B cell (primary cell): ENCODE results near the gene LDLRAD2. TPM values are rescaled to one million over a fixed set of nuclear protein-coding genes. Genes with fewer than 3 reads are reported as not detected.

Experiments
- ATAC-seq: fragments of 200-7000 bp; cut with Tn5 transposase; one replicate; pipeline ENCODE4 v1.10.0; 2021; ENCODE audit warnings: low read depth, mild to moderate bottlenecking, moderate number of reproducible peaks, moderate library complexity
- CTCF ChIA-PET: fragments of 350-600 bp; sonication (Branson Sonifier 250); formaldehyde crosslinking; loops from one replicate; lab custom pipeline; 2021; ENCODE audit warnings: antibody characterized with exemption, inconsistent platforms; lab: Charles Lee
- POLR2A ChIA-PET: fragments of 350-600 bp; sonication (Branson Sonifier 250); formaldehyde crosslinking; loops from one replicate; lab custom pipeline; 2021; ENCODE audit warnings: antibody characterized with exemption; lab: Charles Lee
- DNase-seq: peaks from one replicate; pipeline ENCODE4 v3.0.0; 2013
- H2AFZ ChIP-seq: 2 replicates; pipeline ENCODE4 v1.6.1; 2012; ENCODE audit warnings: mild to moderate bottlenecking, low read depth, low read length; ENCODE audit not compliant: insufficient read depth, poor library complexity, severe bottlenecking
- H3K27ac ChIP-seq, 2 donors: 1 replicate in 1 of 2; 2 replicates in 1 of 2; pipeline ENCODE4 v1.5.1; 2012 to 2013; ENCODE audit warnings: low read length in 2 of 2, mild to moderate bottlenecking in 2 of 2, moderate library complexity in 1 of 2
- H3K27me3 ChIP-seq, 4 experiments: fragments of 200-600 bp in 1 of 4; sonication (generic) in 1 of 4; replicated peaks in 1 of 4; 1 replicate in 2 of 4; 2 replicates in 2 of 4; pipeline versions ENCODE4 v1.6.1 to v1.7.0; 2013 to 2016; ENCODE audit warnings: low read length in 3 of 4, mild to moderate bottlenecking in 2 of 4, mixed read lengths in 1 of 4, moderate library complexity in 1 of 4; ENCODE audit not compliant: insufficient read depth in 4 of 4, control insufficient read depth in 3 of 4; ENCODE audit errors: control extremely low read depth in 1 of 4
- H3K36me3 ChIP-seq, 2 experiments: replicated peaks in 1 of 2; 1 replicate in 1 of 2; 2 replicates in 1 of 2; pipeline versions ENCODE4 v1.6.1 to v1.7.1; 2013; ENCODE audit warnings: low read length in 1 of 2; ENCODE audit not compliant: insufficient read depth in 2 of 2, control insufficient read depth in 1 of 2; ENCODE audit errors: control extremely low read depth in 1 of 2, extremely low read depth in 1 of 2
- H3K4me1 ChIP-seq, 2 donors: fragments of 200-600 bp in 1 of 2; sonication (generic) in 1 of 2; 1 replicate in 1 of 2; 2 replicates in 1 of 2; pipeline versions ENCODE4 v1.5.1 to v1.6.1; 2013 to 2017; ENCODE audit warnings: low read length in 2 of 2; ENCODE audit not compliant: control insufficient read depth in 2 of 2, insufficient read depth in 2 of 2
- H3K4me2 ChIP-seq: replicated peaks from 2 replicates; pipeline ENCODE3; 2012; ENCODE audit warnings: mild to moderate bottlenecking, low read depth, low read length; ENCODE audit not compliant: poor library complexity, severe bottlenecking
- H3K4me3 ChIP-seq, 5 experiments: fragments of 200-600 bp in 1 of 5; sonication (generic) in 1 of 5; 1 replicate in 3 of 5; 2 replicates in 2 of 5; pipeline versions ENCODE4 v1.5.1 to v1.7.0; 2011 to 2016; ENCODE audit warnings: low read length in 4 of 5, mild to moderate bottlenecking in 4 of 5, low read depth in 2 of 5, control low read depth in 1 of 5, moderate library complexity in 1 of 5; ENCODE audit not compliant: insufficient read depth in 1 of 5; ENCODE audit errors: control extremely low read depth in 1 of 5, extremely low read depth in 1 of 5
- H3K79me2 ChIP-seq: fragments of 200-600 bp; sonication (generic); one replicate; pipeline ENCODE4 v1.6.0; 2016; ENCODE audit warnings: low read length; ENCODE audit not compliant: control insufficient read depth, insufficient read depth
- H3K9ac ChIP-seq: fragments of 200-600 bp; sonication (generic); 2 replicates; pipeline ENCODE4 v1.6.1; 2017; ENCODE audit warnings: mild to moderate bottlenecking, low read length, moderate library complexity
- H3K9me3 ChIP-seq, 3 donors: one replicate each; pipeline versions ENCODE4 v1.6.1 to v1.7.1; 2013; ENCODE audit warnings: low read length in 2 of 3; ENCODE audit not compliant: control insufficient read depth in 2 of 3, insufficient read depth in 1 of 3; ENCODE audit errors: control extremely low read depth in 1 of 3
- H4K20me1 ChIP-seq: 2 replicates; pipeline ENCODE4 v1.6.0; 2012; ENCODE audit warnings: mild to moderate bottlenecking, low read length; ENCODE audit not compliant: insufficient read depth, control insufficient read depth, poor library complexity, severe bottlenecking
- H3K27ac Mint-ChIP-seq: one replicate; pipeline ENCODE4 v1.8.0; 2021; ENCODE audit warnings: mixed read lengths
- H3K27me3 Mint-ChIP-seq: one replicate; pipeline ENCODE4 v1.8.0; 2021; ENCODE audit warnings: mixed read lengths
- H3K4me1 Mint-ChIP-seq: one replicate; pipeline ENCODE4 v1.8.0; 2021; ENCODE audit warnings: mixed read lengths
- H3K4me3 Mint-ChIP-seq: one replicate; pipeline ENCODE4 v1.8.0; 2021; ENCODE audit warnings: mixed read lengths
- H3K9me3 Mint-ChIP-seq: one replicate; pipeline ENCODE4 v1.8.0; 2022; ENCODE audit warnings: mixed read lengths; ENCODE audit not compliant: insufficient read depth
- CTCF ChIP-seq: fragments of 200-600 bp; IDR thresholded peaks from one replicate; pipeline ENCODE4 v1.8.0; 2022; ENCODE audit warnings: antibody characterized with exemption, mild to moderate bottlenecking
- EZH2 ChIP-seq: IDR thresholded peaks from 2 replicates; pipeline ENCODE4 v1.6.1; 2012; ENCODE audit warnings: borderline replicate concordance, low read depth, mild to moderate bottlenecking, moderate library complexity, low read length; ENCODE audit not compliant: insufficient read depth, poor library complexity, severe bottlenecking
- WGBS: methylation state at CpG from one replicate; pipeline ENCODE4 v1.1.5; 2013; ENCODE audit warnings: missing lambda C conversion rate; ENCODE audit not compliant: insufficient coverage; 5-methylcytosine and 5-hydroxymethylcytosine counted together
- intact Hi-C: fragments of 100-400 bp; cut with micrococcal nuclease; formaldehyde crosslinking; loops from one replicate; pipeline ENCODE4 v1.10.0; 2022
- polyA plus RNA-seq: library from polyadenylated mRNA; depleted of rRNA; stranded (reverse); fragments of >200 nt; gene quantifications from 2 replicates; pipeline ENCODE4 v1.2.3, GENCODE V29; 2012
- total RNA-seq, 2 donors: library from RNA; stranded (reverse); fragments of 120-200 nt in 1 of 2; gene quantifications; 1 replicate in 1 of 2; 2 replicates in 1 of 2; pipeline versions ENCODE4 v1.2.3 to v1.2.4, GENCODE V29; 2013 to 2022

The LDLRAD2 gene
- total and polyA plus RNA-seq, 2 donors (not counting 1 experiment from before 2014, with no cell fraction given) = 0.47 to 3.0 TPM

- ChIA-PET CTCF (no interaction called here), POLR2A (no interaction called here)
- Mint-ChIP-seq H3K4me3 (no peak overlapping the region), H3K9me3 (no peaks in the 10 kb centered on the region), H3K27me3 (no peaks in the 10 kb centered on the region), H3K4me1 (no peaks in the 10 kb centered on the region), H3K27ac (no peak overlapping the region)
- no peak overlapping the region for H3K4me3 ChIP-seq
- H3K9me3 ChIP-seq = no peaks in the 10 kb centered on the region
- intact Hi-C loops = no loop called here
- no peaks in the 10 kb centered on the region for H4K20me1 ChIP-seq
- no peak for ATAC-seq
- peaks cover 0 to 2% of the 10 kb centered on the region in 2 experiments for H3K36me3 ChIP-seq
- no peaks in the 10 kb centered on the region for H3K27me3 ChIP-seq
- TF ChIP-seq CTCF (no peak), EZH2 (no peak)
- no peak overlapping the region for H2AFZ ChIP-seq
- no peak overlapping the region for H3K27ac ChIP-seq
- no peak overlapping the region for H3K9ac ChIP-seq
- H3K4me1 ChIP-seq = no peaks in the 10 kb centered on the region
- H3K79me2 ChIP-seq = no peaks in the 10 kb centered on the region
- 97% methylated on average over 11 of the region's 11 CpGs for WGBS
- DNase-seq = no peak
- H3K4me2 ChIP-seq = no peak overlapping the region
Observed at GRCh38 chr1:21843996-21844395, 31.9 kb downstream of the LDLRAD2 start.

- H2AFZ ChIP-seq = no peak overlapping the region
- Mint-ChIP-seq H3K4me3 (no peak overlapping the region), H3K27ac (no peak overlapping the region), H3K9me3 (no peaks in the 10 kb centered on the region), H3K27me3 (no peaks in the 10 kb centered on the region), H3K4me1 (no peaks in the 10 kb centered on the region)
- DNase-seq (no peak), ATAC-seq (no peak)
- peaks cover 0 to 2% of the 10 kb centered on the region in 2 experiments for H3K36me3 ChIP-seq
- no peaks in the 10 kb centered on the region for H3K9me3 ChIP-seq
- 94% methylated on average over 29 of the region's 33 CpGs for WGBS
- no peaks in the 10 kb centered on the region for H4K20me1 ChIP-seq
- no peaks in the 10 kb centered on the region for H3K4me1 ChIP-seq
- POLR2A ChIA-PET = no interaction called here
- no peak overlapping the region for H3K9ac ChIP-seq
- CTCF ChIA-PET = no interaction called here
- no peaks in the 10 kb centered on the region for H3K27me3 ChIP-seq
- intact Hi-C loops = no loop called here
- no peak overlapping the region for H3K27ac ChIP-seq
- no peaks in the 10 kb centered on the region for H3K79me2 ChIP-seq
- no peak overlapping the region for H3K4me2 ChIP-seq
- TF ChIP-seq EZH2 (no peak), CTCF (no peak)
- H3K4me3 ChIP-seq = no peak overlapping the region
Observed at GRCh38 chr1:21845646-21846641, 33.9 kb downstream of the LDLRAD2 start.
